LNCAP (cell line): ENCODE results near the gene PITX1.

Source experiments
- CTCF ChIP-seq: fragments of 450-650 bp; IDR thresholded peaks from 2 replicates; pipeline ENCODE4 v1.5.1; 2017; ENCODE audit warnings: mild to moderate bottlenecking

PITX1 gene

GRCh38 chr5:135008981-135009735 is 24.9 kb downstream of the PITX1 start:
- TF ChIP-seq CTCF: no peak

GRCh38 chr5:135008556-135008955 is 25.5 kb downstream of the PITX1 start:
- no peak for TF ChIP-seq CTCF

GRCh38 chr5:135007749-135008363 is 26.2 kb downstream of the PITX1 start:
- TF ChIP-seq CTCF: no peak

GRCh38 chr5:135007305-135007704 is 26.7 kb downstream of the PITX1 start:
- no peak for TF ChIP-seq CTCF

- no peak for TF ChIP-seq CTCF
These were observed 29.0 kb downstream of the PITX1 start for GRCh38 chr5:135005076-135005475.

GRCh38 chr5:135004376-135004775 is 29.7 kb downstream of the PITX1 start:
- no peak for TF ChIP-seq CTCF

- no peak for TF ChIP-seq CTCF
These were observed 37.0 kb downstream of the PITX1 start for GRCh38 chr5:134997015-134997414.
